Measurements from ENCODE around the gene DPP4.

DNA sequence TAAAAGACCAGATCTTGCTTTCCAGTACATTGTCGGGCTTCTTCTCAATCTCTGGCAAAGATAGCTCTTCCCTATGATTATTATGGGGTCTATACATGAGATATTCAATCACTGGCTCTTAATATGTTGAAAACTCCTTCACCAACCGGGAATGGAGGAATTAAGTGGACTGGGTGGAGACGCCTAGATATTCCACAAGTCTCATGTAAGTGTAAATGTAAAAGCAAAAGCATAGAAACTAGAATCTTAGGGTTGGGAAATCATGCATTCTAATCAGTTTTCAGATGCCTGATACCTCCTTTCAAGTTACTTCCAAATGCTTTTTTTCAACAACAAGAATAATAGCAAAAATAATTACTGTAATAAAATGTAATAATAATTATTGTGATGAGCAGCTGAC, 38.0 kb downstream of the DPP4 start:
- TF ChIP-seq, protein P1, sequence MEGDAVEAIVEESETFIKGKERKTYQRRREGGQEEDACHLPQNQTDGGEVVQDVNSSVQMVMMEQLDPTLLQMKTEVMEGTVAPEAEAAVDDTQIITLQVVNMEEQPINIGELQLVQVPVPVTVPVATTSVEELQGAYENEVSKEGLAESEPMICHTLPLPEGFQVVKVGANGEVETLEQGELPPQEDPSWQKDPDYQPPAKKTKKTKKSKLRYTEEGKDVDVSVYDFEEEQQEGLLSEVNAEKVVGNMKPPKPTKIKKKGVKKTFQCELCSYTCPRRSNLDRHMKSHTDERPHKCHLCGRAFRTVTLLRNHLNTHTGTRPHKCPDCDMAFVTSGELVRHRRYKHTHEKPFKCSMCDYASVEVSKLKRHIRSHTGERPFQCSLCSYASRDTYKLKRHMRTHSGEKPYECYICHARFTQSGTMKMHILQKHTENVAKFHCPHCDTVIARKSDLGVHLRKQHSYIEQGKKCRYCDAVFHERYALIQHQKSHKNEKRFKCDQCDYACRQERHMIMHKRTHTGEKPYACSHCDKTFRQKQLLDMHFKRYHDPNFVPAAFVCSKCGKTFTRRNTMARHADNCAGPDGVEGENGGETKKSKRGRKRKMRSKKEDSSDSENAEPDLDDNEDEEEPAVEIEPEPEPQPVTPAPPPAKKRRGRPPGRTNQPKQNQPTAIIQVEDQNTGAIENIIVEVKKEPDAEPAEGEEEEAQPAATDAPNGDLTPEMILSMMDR (conservative IDR thresholded peaks at IDR 0.05; ENCODE audit: low read length): no peak
- TF ChIP-seq EZH2phosphoT487 (IDR thresholded peaks at IDR 0.05; ENCODE audit: borderline replicate concordance, low read depth, low read length): no peak

All from OCI-LY7 (cell line).